Fibroblast of the conjunctiva (primary cell): ENCODE measurements around the gene TSC22D1.
"Not testable (repeated sequence)": the region's sequence is repeated elsewhere in the genome, so short reads cannot be mapped to it uniquely, and the experiment has no call there.

Experiments
- DNase-seq: peaks from one replicate; pipeline ENCODE4 v3.0.0-alpha.2; 2010; ENCODE audit warnings: low read depth

TSC22D1 gene

GRCh38 chr13:44575741-44576350 is at the start of gene TSC22D1:
TSC22D1 (minus strand) TSS chr13:44576330; CDS start chr13:44576074, 256 bp downstream.
- peak; percentile 13 for DNase-seq

- DNase-seq = no peak
Measured at GRCh38 chr13:44622708-44623107, 46.6 kb upstream of the TSC22D1 start.

- DNase-seq = no peak
Measured at GRCh38 chr13:44622261-44622660, 46.1 kb upstream of the TSC22D1 start.

GRCh38 chr13:44620057-44620456 is 43.9 kb upstream of the TSC22D1 start:
- DNase-seq = no peak

GRCh38 chr13:44619651-44620050 is 43.5 kb upstream of the TSC22D1 start:
- no peak for DNase-seq

- DNase-seq = no peak
Measured at GRCh38 chr13:44618326-44618725, 42.2 kb upstream of the TSC22D1 start.

- no peak for DNase-seq
Measured at GRCh38 chr13:44617648-44618047, 41.5 kb upstream of the TSC22D1 start.

- no peak for DNase-seq
Measured at GRCh38 chr13:44609137-44609536, 33.0 kb upstream of the TSC22D1 start.

- no peak for DNase-seq
Measured at GRCh38 chr13:44605721-44606120, 29.6 kb upstream of the TSC22D1 start.

GRCh38 chr13:44605275-44605674 is 29.1 kb upstream of the TSC22D1 start:
- peak; percentile 32 for DNase-seq

GRCh38 chr13:44601586-44601985 is 25.5 kb upstream of the TSC22D1 start:
- no peak for DNase-seq

- not testable (repeated sequence) for DNase-seq
Measured at GRCh38 chr13:44593861-44594592, 17.9 kb upstream of the TSC22D1 start.

- no peak for DNase-seq
Measured at GRCh38 chr13:44592216-44592847, 16.2 kb upstream of the TSC22D1 start.

- DNase-seq = no peak
Measured at GRCh38 chr13:44591316-44591715, 15.2 kb upstream of the TSC22D1 start.

- no peak for DNase-seq
Measured at GRCh38 chr13:44583137-44583536, 7.0 kb upstream of the TSC22D1 start.

GRCh38 chr13:44578067-44578400 is 1.9 kb upstream of the TSC22D1 start:
- DNase-seq = peak; percentile 37

- peak; percentile 97 for DNase-seq
Measured at GRCh38 chr13:44577236-44578066, 1.3 kb upstream of the TSC22D1 start.

- no peak for DNase-seq
Measured at GRCh38 chr13:44576351-44577235, 463 bp upstream of the TSC22D1 start.

- no peak for DNase-seq
Measured at GRCh38 chr13:44575035-44575434, 1.1 kb downstream of the TSC22D1 start.

- DNase-seq = no peak
Measured at GRCh38 chr13:44574466-44574855, 1.7 kb downstream of the TSC22D1 start.

GRCh38 chr13:44573790-44574465 is 2.2 kb downstream of the TSC22D1 start:
- DNase-seq = peak; percentile 52
